ENCODE results near the gene DDI2. TPM values are rescaled to one million over a fixed set of nuclear protein-coding genes. Genes with fewer than 3 reads are reported as not detected.

The DDI2 gene
- total RNA-seq, 1 experiment from 2014 or later = 27.0 TPM

GRCh38 chr1:15573477-15573876 is 43.8 kb upstream of the DDI2 start:
- DNase-seq = no peak
- Mint-ChIP-seq H3K36me3 (ENCODE audit: insufficient read depth, unreplicated experiment) (peaks cover 5% of the 10 kb centered on the region), H3K27me3 (ENCODE audit: unreplicated experiment) (no peaks in the 10 kb centered on the region), H3K9me3 (ENCODE audit: low read depth, unreplicated experiment) (no peaks in the 10 kb centered on the region), H3K27ac (ENCODE audit: unreplicated experiment) (no peak overlapping the region), H3K4me1 (ENCODE audit: low read depth, unreplicated experiment) (no peaks in the 10 kb centered on the region), H3K4me3 (ENCODE audit: low read depth, unreplicated experiment) (no peak overlapping the region)
- BruUV-seq (replicated peaks) = no TSS peak
- CTCF ChIA-PET = interaction anchor here (1.1 kb wide), 1 partner anchor 12 kb away, joined by 5 read pairs; no protein-coding TSS in a partner anchor
- intact Hi-C loops (cut with micrococcal nuclease; ENCODE audit: unreplicated experiment) = no loop called here
- TF ChIP-seq CTCF (IDR thresholded peaks at IDR 0.05; ENCODE audit: unreplicated experiment) = no peak

GRCh38 chr1:15574741-15575140 is 42.5 kb upstream of the DDI2 start:
- Mint-ChIP-seq H3K4me3 (ENCODE audit: low read depth, unreplicated experiment) (no peak overlapping the region), H3K27ac (ENCODE audit: unreplicated experiment) (no peak overlapping the region), H3K27me3 (ENCODE audit: unreplicated experiment) (no peaks in the 10 kb centered on the region), H3K9me3 (ENCODE audit: low read depth, unreplicated experiment) (no peaks in the 10 kb centered on the region), H3K4me1 (ENCODE audit: low read depth, unreplicated experiment) (no peaks in the 10 kb centered on the region), H3K36me3 (ENCODE audit: insufficient read depth, unreplicated experiment) (no peaks in the 10 kb centered on the region)
- intact Hi-C loops (cut with micrococcal nuclease; ENCODE audit: unreplicated experiment) = no loop called here
- CTCF ChIA-PET = no interaction called here
- no peak for DNase-seq
- TF ChIP-seq CTCF (IDR thresholded peaks at IDR 0.05; ENCODE audit: unreplicated experiment) = no peak
- BruUV-seq (replicated peaks) = no TSS peak

- CTCF ChIA-PET = no interaction called here
- Mint-ChIP-seq H3K36me3 (ENCODE audit: insufficient read depth, unreplicated experiment) (no peaks in the 10 kb centered on the region), H3K4me3 (ENCODE audit: low read depth, unreplicated experiment) (no peak overlapping the region), H3K9me3 (ENCODE audit: low read depth, unreplicated experiment) (no peaks in the 10 kb centered on the region), H3K4me1 (ENCODE audit: low read depth, unreplicated experiment) (no peaks in the 10 kb centered on the region), H3K27ac (ENCODE audit: unreplicated experiment) (no peak overlapping the region), H3K27me3 (ENCODE audit: unreplicated experiment) (no peaks in the 10 kb centered on the region)
- BruUV-seq (replicated peaks) = no TSS peak
- intact Hi-C loops (cut with micrococcal nuclease; ENCODE audit: unreplicated experiment) = no loop called here
- DNase-seq = no peak
- TF ChIP-seq CTCF (IDR thresholded peaks at IDR 0.05; ENCODE audit: unreplicated experiment) = no peak
Measured at GRCh38 chr1:15575549-15576150, 41.6 kb upstream of the DDI2 start.

GRCh38 chr1:15577691-15578090 is 39.6 kb upstream of the DDI2 start:
- Mint-ChIP-seq H3K27ac (ENCODE audit: unreplicated experiment) (no peak overlapping the region), H3K36me3 (ENCODE audit: insufficient read depth, unreplicated experiment) (no peaks in the 10 kb centered on the region), H3K4me3 (ENCODE audit: low read depth, unreplicated experiment) (no peak overlapping the region), H3K4me1 (ENCODE audit: low read depth, unreplicated experiment) (no peaks in the 10 kb centered on the region), H3K27me3 (ENCODE audit: unreplicated experiment) (no peaks in the 10 kb centered on the region), H3K9me3 (ENCODE audit: low read depth, unreplicated experiment) (no peaks in the 10 kb centered on the region)
- CTCF ChIA-PET = no interaction called here
- TF ChIP-seq CTCF (IDR thresholded peaks at IDR 0.05; ENCODE audit: unreplicated experiment) = no peak
- no TSS peak for BruUV-seq (replicated peaks)
- intact Hi-C loops (cut with micrococcal nuclease; ENCODE audit: unreplicated experiment) = no loop called here
- no peak for DNase-seq

Data from Calu3 (cell line).